Uterus (tissue), 2 donors: Measurements from ENCODE around the gene RAD50.

Experiments used
- CTCF ChIP-seq, 4 experiments: fragments of 200-600 bp in 2 of 4; fragments of 450-650 bp in 2 of 4; sonication (generic) in 2 of 4; IDR thresholded peaks; one replicate each; pipeline ENCODE4 v1.5.1; 2016 to 2019; ENCODE audit warnings: antibody characterized with exemption in 4 of 4, mild to moderate bottlenecking in 2 of 4, moderate library complexity in 1 of 4
- POLR2A ChIP-seq, 2 donors: fragments of 450-650 bp; IDR thresholded peaks; one replicate each; pipeline ENCODE4 v1.6.1; 2016; ENCODE audit warnings: antibody characterized with exemption in 2 of 2, mild to moderate bottlenecking in 1 of 2, moderate library complexity in 1 of 2

DNA sequence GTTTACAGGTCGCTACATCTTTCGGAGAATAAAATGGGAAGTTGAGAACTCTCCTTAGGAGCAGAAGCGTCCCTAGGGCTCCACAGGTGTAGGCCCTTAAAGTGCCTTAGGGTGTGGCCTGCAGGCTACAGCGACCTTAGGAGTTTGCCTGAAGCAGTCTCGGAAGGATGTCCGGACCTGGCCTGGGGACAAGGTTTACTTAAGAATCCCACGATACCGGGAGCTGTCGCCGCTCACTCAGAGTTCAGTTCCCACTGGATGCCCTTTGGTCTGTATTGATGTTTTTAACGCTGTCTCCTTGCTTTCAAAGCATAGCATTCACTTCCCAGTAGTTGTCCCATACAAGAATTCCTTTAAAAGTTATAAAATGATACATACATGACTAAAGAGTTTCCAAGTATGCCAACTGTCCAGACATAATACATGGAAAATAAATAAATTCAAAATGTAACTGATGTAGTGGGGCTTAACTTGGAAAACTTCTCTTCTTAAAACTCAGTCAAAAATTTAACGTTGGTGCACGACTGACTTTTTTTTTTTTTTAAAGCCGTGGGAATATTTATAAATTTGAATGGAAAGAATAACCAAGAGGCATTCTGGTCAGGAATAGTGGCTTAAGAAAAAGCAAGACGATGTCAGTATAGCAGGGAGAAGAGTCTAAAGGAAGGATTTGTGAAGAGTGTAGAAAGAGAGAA is 848 bp downstream of the RAD50 start:
- TF ChIP-seq CTCF (IDR thresholded peaks at IDR 0.05), result no peak
- no peak for TF ChIP-seq POLR2A (IDR thresholded peaks at IDR 0.05)
